Activated T-helper 1 cell treated with anti-CD3 and anti-CD28 coated beads, Interleukin-12 subunit alpha, Interleukin-12 subunit beta, Interleukin-2, Interleukin-4 antibody, amounts not matched to agents 30 ng/mL and 10 ng/mL and 1 ng/mL, durations not matched to agents 14 hours and 24 hours and 36 hours (primary cell): Measurements from ENCODE around the gene PNMA8C. TPM values are rescaled to one million over a fixed set of nuclear protein-coding genes. Genes with fewer than 3 reads are reported as not detected.
"Not testable (repeated sequence)": the region's sequence is repeated elsewhere in the genome, so short reads cannot be mapped to it uniquely, and the experiment has no call there.

Experiments
- DNase-seq: peaks from one replicate; pipeline ENCODE4 v3.0.0; 2021; ENCODE audit warnings: low spot score
- H3K27ac Mint-ChIP-seq: one replicate; pipeline ENCODE4 v1.8.0; 2021; ENCODE audit warnings: mild to moderate bottlenecking, mixed read lengths
- H3K27me3 Mint-ChIP-seq: one replicate; pipeline ENCODE4 v1.8.0; 2022; ENCODE audit warnings: mild to moderate bottlenecking, moderate library complexity, mixed read lengths; ENCODE audit not compliant: insufficient read depth
- H3K36me3 Mint-ChIP-seq: one replicate; pipeline ENCODE4 v1.8.0; 2021; ENCODE audit warnings: low read depth, mixed read lengths
- H3K4me1 Mint-ChIP-seq: one replicate; pipeline ENCODE4 v1.8.0; 2021; ENCODE audit warnings: low read depth, mixed read lengths
- H3K4me3 Mint-ChIP-seq: one replicate; pipeline ENCODE4 v1.8.0; 2021; ENCODE audit warnings: mild to moderate bottlenecking, moderate library complexity, mixed read lengths
- H3K9me3 Mint-ChIP-seq: one replicate; pipeline ENCODE4 v1.8.0; 2021; ENCODE audit warnings: mixed read lengths
- intact Hi-C: fragments of 100-400 bp; cut with micrococcal nuclease; formaldehyde crosslinking; loops from one replicate; pipeline ENCODE4 v1.15.1; 2024
- total RNA-seq: library from RNA; stranded (reverse); gene quantifications from 2 replicates; pipeline ENCODE4 v1.2.3, GENCODE V29; 2022

PNMA8C gene
- total RNA-seq, 1 donor from 2014 or later = not detected

DNA sequence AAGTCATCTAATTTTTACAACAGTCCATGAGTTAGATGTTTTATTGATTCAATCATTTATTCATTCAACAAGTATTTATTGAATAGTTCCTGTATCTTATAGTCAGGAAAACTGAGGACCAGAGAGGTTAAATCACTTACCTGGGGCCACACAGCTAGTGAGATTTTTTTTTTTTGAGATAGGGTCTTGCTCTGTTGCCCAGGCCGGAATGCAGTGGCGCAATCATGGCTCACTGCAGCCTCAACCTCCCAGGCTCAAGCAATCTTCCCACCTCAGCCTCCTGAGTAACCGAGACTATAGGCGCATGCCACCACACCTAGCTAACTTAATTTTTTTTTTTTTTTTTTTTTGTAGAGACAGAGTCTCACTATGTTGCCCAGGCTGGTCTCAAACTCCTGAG, 7.0 kb upstream of the PNMA8C start:
- H3K27ac Mint-ChIP-seq = not testable (repeated sequence)

DNA sequence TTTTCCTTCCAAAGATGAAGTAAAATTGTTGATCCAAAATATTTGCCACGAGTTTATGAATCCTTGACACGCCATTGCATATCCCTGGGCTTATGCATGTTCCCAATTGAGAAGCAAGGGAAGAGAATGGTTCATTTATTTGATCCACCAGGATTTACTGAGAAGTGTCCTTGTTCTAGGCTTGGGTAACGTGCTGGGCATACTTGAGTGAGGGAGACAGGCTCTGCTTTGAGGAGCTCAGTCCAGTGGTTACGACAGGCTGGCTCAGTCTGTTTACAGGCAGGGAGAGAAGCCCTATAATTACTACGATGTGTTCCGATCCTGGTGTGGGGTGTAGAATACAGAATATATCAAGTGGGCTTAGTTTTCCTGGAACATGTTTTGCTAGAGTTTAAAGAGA, 6.3 kb upstream of the PNMA8C start:
- no peak overlapping the region for H3K4me3 Mint-ChIP-seq
- H3K27ac Mint-ChIP-seq = no peak overlapping the region
- peaks cover under 1% of the 10 kb centered on the region for H3K4me1 Mint-ChIP-seq
- H3K27me3 Mint-ChIP-seq = peaks cover 21% of the 10 kb centered on the region
- H3K36me3 Mint-ChIP-seq = no peaks in the 10 kb centered on the region
- H3K9me3 Mint-ChIP-seq = no peaks in the 10 kb centered on the region
- intact Hi-C loops = no loop called here
- DNase-seq = no peak

More for the DNA sequence above, 7.0 kb upstream of the PNMA8C start:
- H3K4me1 Mint-ChIP-seq, H3K4me3 Mint-ChIP-seq, H3K36me3 Mint-ChIP-seq, intact Hi-C loops, H3K9me3 Mint-ChIP-seq, DNase-seq: not testable (repeated sequence)
- peaks cover 15% of the 10 kb centered on the region for H3K27me3 Mint-ChIP-seq

DNA sequence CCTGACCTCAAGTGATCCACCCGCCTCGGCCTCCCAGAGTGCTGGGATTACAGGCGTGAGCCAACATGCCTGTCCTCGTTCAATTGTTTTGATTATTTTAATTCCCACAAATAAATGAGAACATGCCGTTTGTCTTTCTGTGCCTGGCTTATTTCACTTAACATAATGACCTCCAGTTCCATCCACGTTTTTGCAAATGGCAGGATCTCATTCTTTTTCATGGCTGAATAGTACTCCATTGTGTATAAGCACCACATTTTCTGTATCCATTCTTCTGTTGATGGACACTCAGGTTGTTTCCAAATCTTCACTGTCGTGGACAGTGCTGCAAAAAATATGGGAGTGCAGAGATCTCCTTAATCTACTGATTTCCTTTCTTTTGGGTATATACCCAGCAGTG, 4.7 kb upstream of the PNMA8C start:
- H3K9me3 Mint-ChIP-seq, H3K27ac Mint-ChIP-seq, H3K36me3 Mint-ChIP-seq, intact Hi-C loops, DNase-seq, H3K4me3 Mint-ChIP-seq: not testable (repeated sequence)
- Mint-ChIP-seq H3K27me3 (peaks cover 34% of the 10 kb centered on the region), H3K4me1 (peaks cover 16% of the 10 kb centered on the region)

DNA sequence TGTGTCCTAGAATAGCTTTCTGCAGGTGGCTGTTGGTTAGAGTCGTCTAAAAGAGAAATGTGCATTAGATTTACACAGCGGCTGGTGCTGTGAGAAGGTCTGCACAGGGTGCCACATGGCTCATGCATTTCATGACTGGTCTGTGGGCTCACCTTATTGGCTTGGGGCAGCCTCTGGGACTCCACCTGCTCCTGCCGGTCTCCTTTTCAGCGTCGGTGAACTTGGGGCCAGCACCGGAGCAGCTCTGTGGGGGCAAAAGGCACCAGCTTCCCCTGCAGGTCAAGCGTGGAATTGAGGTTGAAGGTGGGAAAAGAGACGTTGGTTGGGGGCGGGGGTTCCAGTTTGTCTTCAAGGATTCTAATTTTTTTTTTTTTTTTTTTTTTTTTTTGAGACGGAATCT, 3.1 kb upstream of the PNMA8C start:
- Mint-ChIP-seq H3K9me3 (no peaks in the 10 kb centered on the region), H3K27ac (no peak overlapping the region), H3K4me3 (no peak overlapping the region), H3K36me3 (no peaks in the 10 kb centered on the region), H3K27me3 (peaks cover 46% of the 10 kb centered on the region), H3K4me1 (peaks cover 33% of the 10 kb centered on the region)
- intact Hi-C loops = no loop called here
- DNase-seq = no peak

DNA sequence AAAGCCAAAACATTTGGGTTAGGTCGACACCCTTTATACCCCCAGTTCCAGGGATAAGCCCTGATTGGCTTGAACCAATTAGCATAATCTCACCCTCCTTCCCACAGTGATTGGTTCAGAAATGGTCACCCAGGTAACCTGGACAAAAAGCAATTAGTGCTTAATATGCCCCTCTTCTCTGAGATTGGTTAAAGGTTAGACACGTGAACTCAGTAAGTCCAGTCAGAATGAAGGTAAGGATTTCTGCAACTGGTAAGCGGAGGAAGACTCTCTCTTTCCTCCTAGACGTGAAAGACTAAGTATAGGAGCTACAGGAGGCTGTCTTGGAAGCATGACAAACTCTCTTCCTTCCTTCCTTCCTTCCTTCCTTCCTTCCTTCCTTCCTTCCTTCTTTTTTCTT, 1.3 kb upstream of the PNMA8C start:
- Mint-ChIP-seq H3K27me3 (peaks cover 62% of the 10 kb centered on the region), H3K4me1 (peaks cover 38% of the 10 kb centered on the region), H3K36me3 (no peaks in the 10 kb centered on the region), H3K4me3 (no peak overlapping the region), H3K27ac (no peak overlapping the region), H3K9me3 (no peaks in the 10 kb centered on the region)
- DNase-seq = no peak
- intact Hi-C loops = loop anchor here (10.0 kb wide), 1 partner anchor 345 kb away; no protein-coding TSS in a partner anchor

DNA sequence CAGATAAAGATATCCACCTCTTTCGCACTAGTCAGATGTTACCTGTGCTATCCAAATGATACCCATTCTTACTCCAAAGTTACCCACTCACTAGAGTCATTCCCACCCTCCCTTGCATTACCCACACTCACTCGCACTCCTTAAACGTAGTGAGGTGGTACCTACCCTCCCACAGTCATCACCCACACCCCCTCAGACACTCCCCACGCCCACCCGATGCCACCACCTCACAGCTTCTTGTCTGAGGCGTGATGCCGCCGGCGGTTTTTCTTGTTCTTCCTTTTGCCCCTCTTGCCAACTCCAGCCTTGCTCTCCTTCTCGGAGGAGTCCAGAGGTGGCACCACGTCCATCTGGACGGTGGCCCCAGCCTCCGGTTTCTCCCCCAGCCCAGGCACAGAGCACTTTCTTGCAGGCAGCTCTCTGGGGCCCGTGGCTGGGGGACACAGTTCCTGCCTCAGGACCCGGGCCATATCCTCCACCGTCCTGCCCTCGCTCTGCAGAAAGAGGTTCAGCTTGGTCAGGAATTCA, 1.2 kb downstream of the PNMA8C start:
- H3K36me3 Mint-ChIP-seq = no peaks in the 10 kb centered on the region
- peaks cover 70% of the 10 kb centered on the region for H3K27me3 Mint-ChIP-seq
- DNase-seq = no peak
- H3K4me1 Mint-ChIP-seq = peaks cover 38% of the 10 kb centered on the region
- no peaks in the 10 kb centered on the region for H3K9me3 Mint-ChIP-seq
- no peak overlapping the region for H3K27ac Mint-ChIP-seq
- intact Hi-C loops = loop anchor here (2.0 to 10.0 kb wide), 2 partner anchors 23 to 343 kb away; no protein-coding TSS in a partner anchor
- no peak overlapping the region for H3K4me3 Mint-ChIP-seq

DNA sequence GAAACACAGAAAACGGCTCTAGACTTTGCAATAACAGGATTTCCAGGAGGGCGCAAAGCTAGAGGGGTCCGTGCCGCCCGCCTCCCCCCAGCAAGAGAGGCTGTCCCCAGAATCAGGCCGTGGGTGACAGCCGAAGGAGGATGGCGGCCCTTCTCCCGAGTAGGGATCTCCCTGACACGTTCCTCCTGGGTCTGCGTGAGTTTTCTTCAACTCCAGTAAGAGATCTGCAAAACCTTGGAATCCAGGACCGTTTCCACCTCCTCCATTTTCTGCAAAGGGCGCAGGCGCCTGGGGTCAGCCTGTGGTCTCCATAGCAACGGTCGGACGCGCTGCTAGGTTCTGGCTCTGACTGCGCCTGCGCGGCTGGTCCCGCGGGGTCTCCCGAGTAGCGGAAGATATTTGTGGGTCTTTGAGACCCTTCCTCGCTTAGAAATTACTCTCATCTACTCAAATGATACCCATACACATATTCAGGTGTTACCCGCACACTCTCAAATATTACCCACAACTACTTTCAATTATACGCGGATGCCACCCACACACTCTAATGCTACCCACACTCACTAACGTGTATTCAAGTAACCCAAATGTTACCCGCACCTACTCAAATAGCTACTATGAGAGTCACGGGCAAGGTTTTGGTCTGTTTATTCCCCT, 2.1 kb downstream of the PNMA8C start:
- Mint-ChIP-seq H3K27me3 (peaks cover 70% of the 10 kb centered on the region), H3K36me3 (no peaks in the 10 kb centered on the region), H3K27ac (peak overlapping the region; percentile 3), H3K4me1 (peaks cover 38% of the 10 kb centered on the region), H3K9me3 (no peaks in the 10 kb centered on the region), H3K4me3 (peak overlapping the region; percentile 9)
- DNase-seq = peak; percentile 3
- intact Hi-C loops = loop anchor here (2.0 to 10.0 kb wide), 2 partner anchors 22 to 342 kb away; no protein-coding TSS in a partner anchor

DNA sequence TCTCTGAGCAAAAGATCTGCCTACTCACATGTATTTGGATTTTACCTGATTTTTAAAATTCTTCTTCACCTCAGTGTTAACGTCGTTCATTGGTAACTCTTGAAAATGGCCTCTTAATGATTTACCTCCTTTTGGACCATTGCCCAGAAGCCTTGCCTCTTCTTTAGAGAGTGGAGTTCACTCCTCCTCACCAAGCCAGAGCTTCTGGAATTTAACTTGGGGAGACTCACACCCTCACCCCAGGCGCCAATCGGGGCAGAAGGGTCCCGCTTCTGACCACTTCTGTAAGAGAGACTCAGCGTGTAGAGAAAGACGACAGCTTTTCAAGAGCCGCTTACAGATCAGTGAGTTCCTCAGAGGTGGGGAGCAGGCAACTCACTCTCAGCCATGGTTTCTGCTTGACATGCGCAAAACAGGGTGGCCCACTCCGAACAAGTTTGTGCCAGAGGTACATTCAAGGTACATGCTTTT, 2.7 kb downstream of the PNMA8C start:
- no peaks in the 10 kb centered on the region for H3K9me3 Mint-ChIP-seq
- H3K36me3 Mint-ChIP-seq = no peaks in the 10 kb centered on the region
- peaks cover 38% of the 10 kb centered on the region for H3K4me1 Mint-ChIP-seq
- no peak overlapping the region for H3K27ac Mint-ChIP-seq
- H3K4me3 Mint-ChIP-seq = no peak overlapping the region
- intact Hi-C loops = loop anchor here (2.0 to 10.0 kb wide), 2 partner anchors 21 to 341 kb away; no protein-coding TSS in a partner anchor
- H3K27me3 Mint-ChIP-seq = peaks cover 68% of the 10 kb centered on the region
- no peak for DNase-seq

DNA sequence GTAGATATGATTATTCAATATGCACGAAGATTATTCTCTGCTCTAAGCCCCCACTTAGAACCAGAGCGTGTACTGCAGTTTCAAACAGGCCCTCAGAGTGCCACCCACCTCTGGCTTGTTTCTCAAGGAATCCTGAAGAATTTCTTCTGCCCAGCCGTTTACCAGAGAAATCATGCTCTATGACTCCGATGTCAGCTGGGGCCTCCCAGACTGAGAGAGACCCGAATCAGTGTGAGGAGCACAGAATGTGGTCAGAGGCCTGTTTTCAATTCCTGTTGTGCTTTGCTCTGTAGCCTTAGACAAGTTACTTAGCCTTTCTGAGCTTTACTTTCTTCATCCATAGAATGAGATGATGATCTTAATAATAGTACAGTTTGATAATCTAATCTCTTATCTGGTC, 5.5 kb downstream of the PNMA8C start:
- no peak overlapping the region for H3K4me3 Mint-ChIP-seq
- DNase-seq = no peak
- H3K36me3 Mint-ChIP-seq = no peaks in the 10 kb centered on the region
- H3K9me3 Mint-ChIP-seq = no peaks in the 10 kb centered on the region
- intact Hi-C loops = loop anchor here (10.0 kb wide), 1 partner anchor 338 kb away; no protein-coding TSS in a partner anchor
- H3K4me1 Mint-ChIP-seq = peaks cover 19% of the 10 kb centered on the region
- no peak overlapping the region for H3K27ac Mint-ChIP-seq
- H3K27me3 Mint-ChIP-seq = peaks cover 49% of the 10 kb centered on the region

DNA sequence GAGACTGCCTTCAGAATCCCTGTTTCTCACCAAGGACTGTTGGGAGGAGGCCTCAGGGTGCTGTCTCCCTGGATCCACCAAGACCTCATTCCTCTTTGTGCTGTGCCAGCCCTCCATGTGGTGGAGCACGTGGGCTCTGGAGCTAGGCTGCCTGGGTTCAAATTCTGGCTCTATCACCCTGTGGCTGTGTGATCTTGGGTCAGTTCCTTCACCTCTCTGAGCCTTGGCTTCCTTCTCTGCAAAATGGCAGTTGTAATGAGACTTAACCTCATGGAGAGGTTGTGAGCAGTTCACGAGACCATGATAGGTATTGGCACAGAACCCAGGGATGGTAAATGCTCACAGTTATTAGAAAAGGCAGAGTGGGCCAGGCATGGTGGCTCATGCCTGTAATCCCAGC, 6.4 kb downstream of the PNMA8C start:
- DNase-seq = no peak
- intact Hi-C loops = loop anchor here (10.0 kb wide), 1 partner anchor 338 kb away; no protein-coding TSS in a partner anchor
- Mint-ChIP-seq H3K36me3 (no peaks in the 10 kb centered on the region), H3K27ac (no peak overlapping the region), H3K9me3 (no peaks in the 10 kb centered on the region), H3K4me3 (no peak overlapping the region), H3K27me3 (peaks cover 46% of the 10 kb centered on the region), H3K4me1 (peaks cover 11% of the 10 kb centered on the region)

DNA sequence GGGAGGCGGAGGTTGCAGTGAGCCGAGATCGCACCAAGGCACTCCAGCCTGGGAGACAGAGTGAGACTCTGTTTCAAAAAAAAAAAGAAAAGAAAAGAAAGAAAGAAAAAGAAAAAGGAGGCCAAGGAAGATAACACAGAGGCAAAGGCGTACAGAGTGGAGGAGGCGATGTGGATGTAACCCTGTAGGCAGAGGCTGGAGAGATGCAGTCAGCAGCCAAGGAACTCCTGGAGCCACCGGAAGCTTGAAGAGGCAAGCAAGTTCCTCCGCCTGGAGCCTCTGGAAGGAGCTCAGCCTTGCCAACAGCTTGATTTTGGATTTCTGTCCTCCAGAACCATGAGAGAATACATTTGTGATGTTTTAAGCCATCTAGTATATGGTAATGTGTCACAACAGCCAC, 8.7 kb downstream of the PNMA8C start:
- intact Hi-C loops = loop anchor here (10.0 kb wide), 1 partner anchor 335 kb away; no protein-coding TSS in a partner anchor
- peaks cover 45% of the 10 kb centered on the region for H3K27me3 Mint-ChIP-seq
- no peaks in the 10 kb centered on the region for H3K4me1 Mint-ChIP-seq
- H3K27ac Mint-ChIP-seq = no peak overlapping the region
- no peak overlapping the region for H3K4me3 Mint-ChIP-seq
- H3K36me3 Mint-ChIP-seq = no peaks in the 10 kb centered on the region
- DNase-seq = no peak
- H3K9me3 Mint-ChIP-seq = no peaks in the 10 kb centered on the region

DNA sequence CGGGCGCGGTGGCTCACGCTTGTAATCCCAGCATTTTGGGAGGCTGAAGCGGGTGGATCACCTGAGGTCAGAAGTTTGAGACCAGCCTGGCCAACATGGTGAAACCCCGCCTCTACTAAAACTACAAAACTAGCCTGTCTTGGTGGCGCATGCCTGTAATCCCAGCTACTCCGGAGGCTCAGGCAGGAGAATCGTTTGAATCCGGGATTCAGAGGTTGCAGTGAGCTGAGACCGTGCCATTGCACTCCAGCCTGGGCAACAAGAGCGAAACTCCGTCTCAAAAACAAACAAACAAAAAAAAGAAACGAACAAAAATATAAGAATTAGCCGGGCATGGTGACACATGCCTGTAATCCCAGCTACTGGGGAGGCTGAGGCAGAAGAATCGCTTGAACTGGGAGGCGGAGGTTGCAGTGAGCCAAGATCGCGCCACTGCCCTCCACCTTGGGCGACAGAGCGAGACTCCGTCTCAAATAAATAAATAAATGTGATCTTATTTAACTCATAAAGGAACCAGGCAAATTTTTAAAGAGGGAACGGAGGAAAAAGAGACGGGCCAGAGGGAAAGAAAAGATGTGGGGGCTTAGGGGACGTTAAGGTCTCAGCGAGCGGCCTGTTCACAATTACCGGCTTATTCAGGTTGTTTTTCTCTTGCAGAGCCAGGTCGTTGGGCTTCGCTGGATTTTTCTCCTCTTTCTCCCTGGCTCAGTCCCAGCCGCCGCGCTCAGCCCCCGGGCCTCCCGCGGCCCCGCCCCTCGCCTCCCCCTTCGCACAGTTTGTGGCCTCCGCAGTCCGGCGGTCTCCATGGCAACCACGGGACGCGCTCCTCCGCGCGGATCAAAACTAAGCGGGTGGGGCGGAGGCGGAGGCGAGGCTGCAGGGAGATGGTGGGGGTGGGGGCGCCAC, 12.7 kb downstream of the PNMA8C start:
- H3K27me3 Mint-ChIP-seq = peaks cover 52% of the 10 kb centered on the region
- H3K4me1 Mint-ChIP-seq, H3K4me3 Mint-ChIP-seq, H3K9me3 Mint-ChIP-seq, DNase-seq, H3K27ac Mint-ChIP-seq, intact Hi-C loops, H3K36me3 Mint-ChIP-seq: not testable (repeated sequence)

DNA sequence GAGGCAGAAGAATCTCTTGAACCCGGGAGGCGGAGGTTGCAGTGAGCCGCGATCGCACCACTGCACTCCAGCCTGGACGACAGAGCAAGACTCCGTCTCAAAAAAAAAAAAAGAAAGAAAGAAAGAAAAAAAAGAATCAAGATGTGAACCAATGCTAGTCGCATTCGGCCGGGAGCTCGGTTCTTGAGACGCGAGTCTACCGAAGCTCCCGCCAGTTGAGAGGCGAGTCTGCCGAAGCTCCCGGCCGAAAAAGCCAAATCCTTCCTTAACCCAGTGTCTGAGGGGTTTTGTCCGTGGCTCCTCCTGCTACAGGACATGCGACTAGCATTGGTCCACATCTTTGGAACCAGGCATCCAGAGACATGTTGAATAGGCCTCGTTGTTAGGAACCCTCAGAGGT, 13.8 kb downstream of the PNMA8C start:
- intact Hi-C loops, H3K9me3 Mint-ChIP-seq, H3K4me3 Mint-ChIP-seq, H3K36me3 Mint-ChIP-seq, H3K4me1 Mint-ChIP-seq, H3K27ac Mint-ChIP-seq, DNase-seq: not testable (repeated sequence)
- peaks cover 60% of the 10 kb centered on the region for H3K27me3 Mint-ChIP-seq
